GM12875 (cell line): ENCODE data around the gene CNTNAP5.

Experiments
- H3K4me3 ChIP-seq: one replicate; pipeline ENCODE4 v1.5.1; 2011; ENCODE audit warnings: low read depth, low read length, control low read depth
- TF ChIP-seq, protein P1 (sequence below): IDR thresholded peaks from 2 replicates; pipeline ENCODE4 v1.5.1; 2011; ENCODE audit warnings: low read depth, mild to moderate bottlenecking, control low read depth, inconsistent platforms, low read length, moderate library complexity, borderline replicate concordance; ENCODE audit not compliant: insufficient read depth

The CNTNAP5 gene

DNA sequence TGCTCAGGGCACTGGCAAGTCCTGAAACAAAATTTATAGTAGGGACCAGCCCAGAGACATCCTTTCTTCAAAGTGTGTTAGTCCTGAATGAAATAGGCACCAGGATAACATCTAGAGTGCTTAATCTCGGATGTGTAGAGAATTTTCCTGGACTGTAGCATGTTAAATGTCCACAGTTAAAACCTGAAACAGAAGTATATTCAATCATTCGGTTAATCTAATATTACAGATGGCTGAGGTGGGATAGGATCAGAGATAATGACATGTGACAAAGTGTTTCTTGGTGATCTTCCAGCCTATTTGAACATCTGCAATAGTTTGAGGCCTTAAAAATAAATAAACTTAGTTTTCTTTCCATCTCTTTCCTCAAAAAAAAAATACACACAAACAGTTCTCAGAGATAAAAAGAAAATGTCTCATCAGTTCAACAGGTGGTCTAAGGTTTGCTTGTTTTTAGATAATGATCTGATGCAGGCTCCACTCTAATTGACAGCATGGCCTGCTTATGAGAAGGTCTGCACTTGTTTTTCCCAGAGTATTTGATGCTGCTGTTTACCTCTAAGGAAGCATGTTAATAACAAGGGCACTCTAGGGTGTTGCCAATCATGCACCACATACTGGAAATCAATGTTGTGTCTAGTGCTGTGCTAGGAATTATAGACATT is 25.9 kb downstream of the CNTNAP5 start:
- no peak overlapping the region for H3K4me3 ChIP-seq
- TF ChIP-seq, protein P1, sequence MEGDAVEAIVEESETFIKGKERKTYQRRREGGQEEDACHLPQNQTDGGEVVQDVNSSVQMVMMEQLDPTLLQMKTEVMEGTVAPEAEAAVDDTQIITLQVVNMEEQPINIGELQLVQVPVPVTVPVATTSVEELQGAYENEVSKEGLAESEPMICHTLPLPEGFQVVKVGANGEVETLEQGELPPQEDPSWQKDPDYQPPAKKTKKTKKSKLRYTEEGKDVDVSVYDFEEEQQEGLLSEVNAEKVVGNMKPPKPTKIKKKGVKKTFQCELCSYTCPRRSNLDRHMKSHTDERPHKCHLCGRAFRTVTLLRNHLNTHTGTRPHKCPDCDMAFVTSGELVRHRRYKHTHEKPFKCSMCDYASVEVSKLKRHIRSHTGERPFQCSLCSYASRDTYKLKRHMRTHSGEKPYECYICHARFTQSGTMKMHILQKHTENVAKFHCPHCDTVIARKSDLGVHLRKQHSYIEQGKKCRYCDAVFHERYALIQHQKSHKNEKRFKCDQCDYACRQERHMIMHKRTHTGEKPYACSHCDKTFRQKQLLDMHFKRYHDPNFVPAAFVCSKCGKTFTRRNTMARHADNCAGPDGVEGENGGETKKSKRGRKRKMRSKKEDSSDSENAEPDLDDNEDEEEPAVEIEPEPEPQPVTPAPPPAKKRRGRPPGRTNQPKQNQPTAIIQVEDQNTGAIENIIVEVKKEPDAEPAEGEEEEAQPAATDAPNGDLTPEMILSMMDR: no peak

GRCh38 chr2:124053796-124054195 is 28.7 kb downstream of the CNTNAP5 start:
- no peak overlapping the region for H3K4me3 ChIP-seq
- TF ChIP-seq, protein P1: no peak

DNA sequence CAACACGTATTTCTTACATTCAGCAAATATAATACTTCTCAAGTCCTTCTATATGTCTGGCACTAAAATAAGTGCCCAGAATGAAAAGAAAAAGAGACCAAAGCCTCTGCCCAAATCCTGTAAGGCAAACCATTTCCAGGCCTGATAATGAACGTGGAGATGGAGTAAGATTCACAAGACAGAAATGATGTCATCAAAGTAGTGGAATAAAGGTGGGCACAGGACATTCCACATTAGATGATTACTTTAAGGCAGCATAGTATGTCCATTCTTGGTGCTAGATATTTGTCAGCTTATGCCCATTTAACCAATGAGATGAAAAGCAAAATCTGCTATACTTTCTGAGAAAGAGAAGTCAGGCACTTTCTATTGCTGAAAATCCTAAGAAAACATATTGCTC is 38.5 kb downstream of the CNTNAP5 start:
- TF ChIP-seq, protein P1: no peak
- H3K4me3 ChIP-seq: no peak overlapping the region

DNA sequence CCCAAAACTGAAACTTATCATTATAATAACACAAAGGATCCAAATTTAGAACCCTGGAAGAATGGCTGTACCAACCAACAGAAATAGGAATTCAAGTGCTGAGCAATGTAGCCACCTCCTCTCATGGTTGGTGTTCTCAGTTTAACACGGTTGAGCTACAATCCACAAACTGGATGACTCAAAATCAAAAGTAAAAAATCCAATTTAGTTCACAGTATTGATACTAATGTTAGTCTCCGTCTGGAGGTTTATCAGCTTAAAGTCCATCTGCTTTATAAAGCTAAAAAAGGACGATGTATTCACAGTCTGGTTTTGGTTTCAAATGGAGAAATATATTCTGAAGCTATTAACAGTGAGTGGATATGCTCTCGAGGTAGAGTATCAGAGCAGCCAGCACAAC is 40.5 kb downstream of the CNTNAP5 start:
- H3K4me3 ChIP-seq: no peak overlapping the region
- TF ChIP-seq, protein P1: no peak

DNA sequence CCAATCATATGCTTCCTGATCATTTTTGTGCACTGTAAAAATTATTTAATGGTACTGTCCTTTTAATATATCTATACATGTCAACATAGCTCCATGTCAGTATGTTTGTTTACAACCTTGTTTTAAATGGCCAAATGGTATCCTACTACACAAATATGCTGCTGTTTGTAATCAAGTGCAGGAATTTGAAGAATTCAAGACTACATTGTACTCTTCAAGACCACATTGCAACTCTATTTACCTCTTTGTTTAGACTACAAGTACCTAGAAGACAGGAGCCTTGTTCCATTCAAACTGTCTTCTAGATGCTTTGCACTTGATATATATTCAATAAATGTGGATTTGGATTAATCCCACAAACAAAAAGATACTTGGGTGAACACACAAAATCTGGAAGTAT is 41.7 kb downstream of the CNTNAP5 start:
- no peak overlapping the region for H3K4me3 ChIP-seq
- TF ChIP-seq, protein P1: no peak

DNA sequence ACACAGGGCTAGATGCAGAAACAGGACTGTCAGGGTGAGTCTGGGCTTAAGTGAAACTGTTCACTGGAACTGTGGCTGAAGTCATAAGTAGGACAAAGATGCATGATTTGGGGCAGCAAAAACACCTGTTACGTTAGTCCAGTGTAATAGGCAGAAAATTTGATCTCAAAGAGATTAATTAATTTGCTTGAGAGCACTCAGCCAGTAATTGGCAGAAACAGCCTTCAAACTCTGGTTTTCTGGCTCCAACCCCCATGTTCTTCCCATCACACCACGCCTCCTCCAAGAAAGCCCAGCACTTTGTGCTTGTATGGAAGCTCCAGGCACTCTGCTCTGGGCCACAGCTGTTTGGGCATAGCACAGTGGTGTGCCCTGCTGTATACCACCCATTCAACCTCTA is 54.0 kb downstream of the CNTNAP5 start:
- TF ChIP-seq, protein P1: no peak
- no peak overlapping the region for H3K4me3 ChIP-seq
